A673 (cell line): Measurements from ENCODE around the gene AKAP7. TPM values are rescaled to one million over a fixed set of nuclear protein-coding genes. Genes with fewer than 3 reads are reported as not detected.
A peak's percentile ranks its signal among the peaks of the same experiment; 100 is the strongest.
"Not testable (repeated sequence)": the region's sequence is repeated elsewhere in the genome, so short reads cannot be mapped to it uniquely, and the experiment has no call there.

Source experiments
- BruUV-seq: library from RNA; stranded (reverse); fragments of 400-500 nt; replicated peaks from 2 replicates; lab custom pipeline; 2021; lab: Mats Ljungman, UMichigan
- CTCF ChIA-PET: fragments of 300-600 bp; sonication (Branson Sonifier 250); formaldehyde crosslinking; loops from one replicate; lab custom pipeline; 2022; ENCODE audit warnings: antibody characterized with exemption; lab: Charles Lee
- POLR2A ChIA-PET: fragments of 300-600 bp; sonication (Branson Sonifier 250); formaldehyde crosslinking; loops from one replicate; lab custom pipeline; 2022; ENCODE audit warnings: antibody characterized with exemption; ENCODE audit not compliant: low non-redundant PET; lab: Charles Lee
- DNase-seq: peaks from one replicate; pipeline ENCODE4 v3.0.0-alpha.2; 2015; ENCODE audit warnings: low spot score
- H3K27ac ChIP-seq: fragments of 200-600 bp; sonication (generic); 2 replicates; pipeline ENCODE4 v1.5.1; 2016; ENCODE audit warnings: mixed run types, low read depth, mild to moderate bottlenecking, mixed read lengths, antibody characterized with exemption, low read length; ENCODE audit not compliant: poor library complexity, severe bottlenecking
- H3K27me3 ChIP-seq: fragments of 200-600 bp; sonication (generic); replicated peaks from 2 replicates; pipeline ENCODE4 v1.6.1; 2017; ENCODE audit warnings: mixed run types, low read depth, mild to moderate bottlenecking, mixed read lengths, antibody characterized with exemption, low read length; ENCODE audit not compliant: insufficient read depth, poor library complexity
- H3K36me3 ChIP-seq: fragments of 200-600 bp; sonication (generic); 2 replicates; pipeline ENCODE4 v1.6.1; 2016; ENCODE audit warnings: mixed run types, mild to moderate bottlenecking, mixed read lengths, antibody characterized with exemption, low read length; ENCODE audit not compliant: insufficient read depth, poor library complexity, severe bottlenecking
- H3K4me1 ChIP-seq: fragments of 200-600 bp; sonication (generic); 2 replicates; pipeline ENCODE4 v1.6.1; 2017; ENCODE audit warnings: mixed run types, mild to moderate bottlenecking, mixed read lengths, antibody characterized with exemption, low read length; ENCODE audit not compliant: insufficient read depth, poor library complexity, severe bottlenecking
- H3K4me3 ChIP-seq: fragments of 200-600 bp; sonication (generic); 2 replicates; pipeline ENCODE4 v1.5.1; 2016; ENCODE audit warnings: low read depth, mixed run types, mild to moderate bottlenecking, mixed read lengths, low read length; ENCODE audit not compliant: poor library complexity, severe bottlenecking
- H3K9me3 ChIP-seq: fragments of 200-600 bp; sonication (generic); 2 replicates; pipeline ENCODE4 v1.6.1; 2016; ENCODE audit warnings: mixed run types, low read depth, mild to moderate bottlenecking, mixed read lengths, antibody characterized with exemption, low read length; ENCODE audit not compliant: poor library complexity, severe bottlenecking
- EZH2 ChIP-seq: fragments of 200-600 bp; sonication (generic); IDR thresholded peaks from 2 replicates; pipeline ENCODE4 v1.6.1; 2017; ENCODE audit warnings: borderline replicate concordance, low read depth, mild to moderate bottlenecking, mixed read lengths, antibody characterized with exemption, low read length; ENCODE audit not compliant: poor library complexity, severe bottlenecking
- intact Hi-C: fragments of 100-400 bp; cut with micrococcal nuclease; formaldehyde crosslinking; loops from one replicate; pipeline ENCODE4 v1.10.0; 2022; ENCODE audit not compliant: unreplicated experiment
- total RNA-seq: library from RNA; stranded (reverse); gene quantifications from 2 replicates; pipeline ENCODE4 v1.2.3, GENCODE V29; 2021
- TF ChIP-seq, protein P1 (sequence below): fragments of 300-800, 200-600 bp; sonication (generic); conservative IDR thresholded peaks from 2 replicates; pipeline ENCODE4 v1.5.1; 2017; ENCODE audit warnings: low read depth, mild to moderate bottlenecking, antibody characterized with exemption, low read length, moderate library complexity, mixed read lengths

AKAP7 gene
- total RNA-seq, 1 experiment from 2014 or later: 59.5 TPM

DNA sequence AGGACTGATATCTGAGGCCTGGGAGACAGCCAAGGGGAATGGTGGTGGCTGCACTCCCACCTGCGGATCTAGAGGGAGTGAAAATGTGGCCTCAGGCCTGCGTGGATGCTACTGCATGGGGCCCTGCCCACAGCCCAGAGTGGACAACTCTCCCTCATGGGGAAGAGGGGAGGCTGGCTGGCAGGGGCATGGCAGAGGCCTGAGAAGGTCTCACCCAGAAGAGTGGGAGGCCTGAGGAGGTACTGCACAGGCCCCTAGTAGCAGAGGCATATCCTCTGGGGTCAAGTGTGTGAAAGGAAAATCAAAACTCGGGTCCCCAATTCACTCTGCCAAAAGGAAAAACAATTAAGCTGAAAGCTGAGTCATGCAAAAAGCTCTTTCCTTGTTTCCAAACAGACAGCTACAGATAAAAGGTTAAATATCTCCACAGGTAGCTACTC lies 158.2 kb downstream of the AKAP7 start:
- intact Hi-C loops: no loop called here
- Histone ChIP-seq H3K4me3 (no peak overlapping the region), H3K4me1 (peaks cover 8% of the 10 kb centered on the region), H3K36me3 (peaks cover 2% of the 10 kb centered on the region), H3K27me3 (no peaks in the 10 kb centered on the region), H3K9me3 (no peaks in the 10 kb centered on the region), H3K27ac (peak overlapping the region; percentile 24)
- no peak for DNase-seq
- ChIA-PET CTCF (interaction anchor here (0.7 kb wide), 1 partner anchor 242 kb away, joined by 3 read pairs; no protein-coding TSS in a partner anchor), POLR2A (no interaction called here)
- BruUV-seq: no TSS peak
- TF ChIP-seq, protein P1, sequence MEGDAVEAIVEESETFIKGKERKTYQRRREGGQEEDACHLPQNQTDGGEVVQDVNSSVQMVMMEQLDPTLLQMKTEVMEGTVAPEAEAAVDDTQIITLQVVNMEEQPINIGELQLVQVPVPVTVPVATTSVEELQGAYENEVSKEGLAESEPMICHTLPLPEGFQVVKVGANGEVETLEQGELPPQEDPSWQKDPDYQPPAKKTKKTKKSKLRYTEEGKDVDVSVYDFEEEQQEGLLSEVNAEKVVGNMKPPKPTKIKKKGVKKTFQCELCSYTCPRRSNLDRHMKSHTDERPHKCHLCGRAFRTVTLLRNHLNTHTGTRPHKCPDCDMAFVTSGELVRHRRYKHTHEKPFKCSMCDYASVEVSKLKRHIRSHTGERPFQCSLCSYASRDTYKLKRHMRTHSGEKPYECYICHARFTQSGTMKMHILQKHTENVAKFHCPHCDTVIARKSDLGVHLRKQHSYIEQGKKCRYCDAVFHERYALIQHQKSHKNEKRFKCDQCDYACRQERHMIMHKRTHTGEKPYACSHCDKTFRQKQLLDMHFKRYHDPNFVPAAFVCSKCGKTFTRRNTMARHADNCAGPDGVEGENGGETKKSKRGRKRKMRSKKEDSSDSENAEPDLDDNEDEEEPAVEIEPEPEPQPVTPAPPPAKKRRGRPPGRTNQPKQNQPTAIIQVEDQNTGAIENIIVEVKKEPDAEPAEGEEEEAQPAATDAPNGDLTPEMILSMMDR: no peak
- TF ChIP-seq EZH2: no peak

- ChIA-PET CTCF (no interaction called here), POLR2A (no interaction called here)
- Histone ChIP-seq H3K36me3 (peaks cover 2% of the 10 kb centered on the region), H3K27ac (no peak overlapping the region), H3K4me3 (no peak overlapping the region), H3K27me3 (no peaks in the 10 kb centered on the region), H3K9me3 (no peaks in the 10 kb centered on the region), H3K4me1 (peaks cover 8% of the 10 kb centered on the region)
- DNase-seq: no peak
- TF ChIP-seq EZH2: no peak
- TF ChIP-seq, protein P1: no peak
- intact Hi-C loops: no loop called here
- BruUV-seq: no TSS peak
These were observed 159.8 kb downstream of the AKAP7 start for GRCh38 chr6:131295081-131295480.

DNA sequence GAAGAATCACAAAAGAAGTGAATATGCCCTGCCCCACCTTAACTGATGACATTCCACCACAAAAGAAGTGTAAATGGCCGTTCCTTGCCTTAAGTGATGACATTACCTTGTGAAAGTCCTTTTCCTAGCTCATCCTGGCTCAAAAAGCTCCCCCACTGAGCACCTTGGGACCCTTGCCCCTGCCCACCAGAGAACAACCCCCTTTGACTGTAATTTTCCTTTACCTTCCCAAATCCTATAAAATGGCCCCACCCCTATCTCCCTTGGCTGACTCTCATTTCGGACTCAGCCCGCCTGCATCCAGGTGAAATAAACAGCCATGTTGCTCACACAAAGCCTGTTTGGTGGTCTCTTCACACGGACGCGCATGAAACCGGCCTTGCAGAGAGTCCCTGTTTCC lies 165.6 kb downstream of the AKAP7 start:
- CTCF ChIA-PET, BruUV-seq, DNase-seq, POLR2A ChIA-PET, H3K4me1 ChIP-seq, intact Hi-C loops, H3K27me3 ChIP-seq, H3K9me3 ChIP-seq, H3K4me3 ChIP-seq, H3K27ac ChIP-seq, H3K36me3 ChIP-seq: not testable (repeated sequence)

DNA sequence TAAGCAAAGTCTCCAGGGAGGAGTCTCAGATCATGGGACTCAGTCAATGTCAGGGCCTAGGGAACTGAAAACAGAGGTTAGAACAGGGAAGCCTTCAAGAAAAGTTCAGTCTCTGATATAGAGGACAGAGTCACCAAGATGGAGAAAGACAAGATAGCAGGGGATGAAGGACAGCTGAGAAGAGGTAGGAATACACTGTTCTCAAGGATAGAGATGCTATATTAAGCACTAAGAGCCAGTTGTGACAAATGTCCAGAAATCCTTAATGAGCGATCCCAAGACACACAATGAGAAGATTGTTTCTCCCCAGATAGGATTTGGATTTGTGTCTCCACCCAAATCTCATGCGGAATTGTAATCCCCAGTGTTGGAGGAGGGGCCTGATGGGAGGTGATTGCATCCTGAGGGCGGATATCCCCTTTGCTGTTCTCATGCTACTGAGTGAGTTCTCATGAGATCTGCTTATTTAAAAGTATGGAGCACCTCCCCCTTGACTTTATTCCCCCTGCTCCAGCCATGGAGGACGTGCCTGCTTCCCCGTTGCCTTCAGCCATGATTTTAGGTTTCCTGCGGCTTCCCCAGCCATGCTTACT lies 168.2 kb downstream of the AKAP7 start:
- no TSS peak for BruUV-seq
- ChIA-PET POLR2A (no interaction called here), CTCF (no interaction called here)
- TF ChIP-seq, protein P1: no peak
- TF ChIP-seq EZH2: no peak
- intact Hi-C loops: no loop called here
- H3K4me3 ChIP-seq: no peak overlapping the region
- no peak overlapping the region for H3K27ac ChIP-seq
- H3K9me3 ChIP-seq: no peaks in the 10 kb centered on the region
- H3K36me3 ChIP-seq: no peaks in the 10 kb centered on the region
- H3K4me1 ChIP-seq: peaks cover 4% of the 10 kb centered on the region
- H3K27me3 ChIP-seq: no peaks in the 10 kb centered on the region
- no peak for DNase-seq
